Stimulated activated CD4-positive, alpha-beta T cell treated with anti-CD3 and anti-CD28 coated beads, Interleukin-2, amount 100 ng/mL, for 24 hours (primary cell): ENCODE results near the gene CPSF6.
"Not testable (repeated sequence)": the region's sequence is repeated elsewhere in the genome, so short reads cannot be mapped to it uniquely, and the experiment has no call there.

Experiments
- DNase-seq, 2 donors: peaks; one replicate each; pipeline ENCODE4 v3.0.0-alpha.2; 2020

CPSF6 gene, protein sequence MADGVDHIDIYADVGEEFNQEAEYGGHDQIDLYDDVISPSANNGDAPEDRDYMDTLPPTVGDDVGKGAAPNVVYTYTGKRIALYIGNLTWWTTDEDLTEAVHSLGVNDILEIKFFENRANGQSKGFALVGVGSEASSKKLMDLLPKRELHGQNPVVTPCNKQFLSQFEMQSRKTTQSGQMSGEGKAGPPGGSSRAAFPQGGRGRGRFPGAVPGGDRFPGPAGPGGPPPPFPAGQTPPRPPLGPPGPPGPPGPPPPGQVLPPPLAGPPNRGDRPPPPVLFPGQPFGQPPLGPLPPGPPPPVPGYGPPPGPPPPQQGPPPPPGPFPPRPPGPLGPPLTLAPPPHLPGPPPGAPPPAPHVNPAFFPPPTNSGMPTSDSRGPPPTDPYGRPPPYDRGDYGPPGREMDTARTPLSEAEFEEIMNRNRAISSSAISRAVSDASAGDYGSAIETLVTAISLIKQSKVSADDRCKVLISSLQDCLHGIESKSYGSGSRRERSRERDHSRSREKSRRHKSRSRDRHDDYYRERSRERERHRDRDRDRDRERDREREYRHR

GRCh38 chr12:69239352-69239921, at the start of gene CPSF6:
CPSF6 (plus strand) TSS chr12:69239569; CDS start chr12:69239647, 78 bp downstream.
- DNase-seq, result peak; percentile 97 to 98

DNA sequence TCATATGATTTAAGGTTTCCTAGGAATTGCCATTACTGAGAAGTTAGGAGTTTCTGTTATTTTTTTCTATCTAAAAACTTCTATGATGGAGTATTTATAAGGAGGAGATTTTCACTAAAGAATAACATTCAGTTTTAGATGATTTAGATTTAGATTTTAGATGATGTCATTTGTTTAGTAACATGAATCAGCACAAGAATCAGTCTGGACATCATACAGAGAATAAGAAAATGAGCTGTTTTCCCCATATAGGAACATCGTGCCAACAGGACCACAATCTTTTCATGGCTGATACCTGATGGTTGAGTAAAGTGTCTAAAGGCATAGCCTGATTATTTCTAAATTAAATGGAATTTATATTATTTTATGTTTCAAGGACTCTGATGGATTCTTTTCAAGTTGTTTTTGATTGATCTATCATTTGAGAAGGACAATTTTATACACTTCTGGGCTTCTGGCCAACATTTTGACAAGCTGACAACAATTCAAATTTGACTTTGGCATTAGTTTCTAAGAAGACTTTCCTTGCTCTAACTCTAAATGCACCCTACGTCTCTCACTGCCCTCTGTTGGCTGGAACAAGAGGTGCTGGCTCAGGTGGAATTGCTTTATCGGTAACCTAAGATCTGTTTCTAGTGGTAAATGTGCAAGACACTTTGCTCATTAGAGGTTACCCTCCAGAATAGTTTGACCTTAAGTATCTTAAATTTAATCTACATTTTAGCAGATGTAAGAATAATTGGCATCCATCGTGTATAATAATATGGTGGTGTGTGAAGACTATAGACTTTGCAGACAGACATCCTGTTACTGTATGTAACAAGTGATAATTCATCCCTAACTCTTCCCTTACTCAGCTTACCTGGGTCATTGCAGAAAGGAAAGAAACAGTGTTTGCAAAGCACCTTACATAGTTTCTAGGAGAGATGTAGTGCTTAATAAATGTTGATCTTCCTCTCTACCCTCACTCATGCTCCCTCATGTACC, 42.8 kb upstream of the CPSF6 start:
- DNase-seq, result no peak

- not testable (repeated sequence) for DNase-seq
Measured at GRCh38 chr12:69199976-69200375, 39.4 kb upstream of the CPSF6 start.

DNA sequence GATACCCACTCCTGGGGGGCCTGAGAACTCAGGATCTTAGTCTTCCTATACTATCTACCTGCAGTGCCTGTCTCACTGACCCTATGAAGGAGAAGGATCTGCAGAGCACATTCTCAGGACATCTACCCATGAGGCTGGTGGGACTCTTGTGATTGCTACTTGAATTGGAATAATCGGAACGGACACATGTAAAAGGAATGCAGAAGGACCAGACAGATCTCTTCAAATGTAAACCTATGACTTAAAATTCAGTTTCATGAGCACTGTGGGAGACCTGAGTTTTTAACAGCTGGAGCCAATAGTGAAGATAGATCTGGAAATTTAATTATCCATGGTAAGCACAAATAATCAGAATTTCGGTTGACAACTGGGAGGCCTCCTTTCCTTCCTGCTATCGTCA, 35.2 kb upstream of the CPSF6 start:
- no peak for DNase-seq

- no peak for DNase-seq
Measured at GRCh38 chr12:69210661-69211060, 28.7 kb upstream of the CPSF6 start.

- no peak for DNase-seq
Measured at GRCh38 chr12:69211160-69211559, 28.2 kb upstream of the CPSF6 start.

GRCh38 chr12:69214169-69214568, 25.2 kb upstream of the CPSF6 start:
- DNase-seq, result no peak

DNA sequence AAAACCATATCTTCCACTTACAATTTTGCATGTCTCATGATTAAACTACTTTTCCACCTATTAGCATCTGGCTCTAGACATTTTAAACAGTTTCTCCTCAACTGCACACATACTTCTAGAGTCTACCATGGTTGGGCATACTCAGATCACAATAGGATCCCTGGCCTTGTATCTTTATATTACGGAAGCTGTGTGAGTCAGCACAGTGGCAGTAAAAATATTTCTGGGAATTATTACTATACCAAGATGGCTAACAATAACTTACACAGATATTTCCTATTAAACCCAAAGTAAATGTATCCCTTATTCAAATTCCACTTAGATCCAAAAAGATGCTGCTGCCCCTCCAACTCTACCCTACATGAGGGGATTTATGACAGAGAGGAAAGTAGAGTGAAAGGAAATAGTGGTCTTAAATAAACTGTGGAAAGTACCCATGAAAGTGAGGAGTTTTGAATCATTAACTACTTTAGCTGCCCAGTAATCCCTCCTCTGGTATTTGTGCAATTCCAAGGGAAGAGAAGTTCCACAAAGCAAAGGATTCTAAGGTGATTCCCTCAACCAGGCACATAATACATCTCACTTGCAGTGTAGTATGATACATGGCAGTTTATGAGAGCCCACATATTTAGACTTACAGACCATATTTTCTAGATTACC, 14.0 kb upstream of the CPSF6 start:
- DNase-seq, result no peak

DNA sequence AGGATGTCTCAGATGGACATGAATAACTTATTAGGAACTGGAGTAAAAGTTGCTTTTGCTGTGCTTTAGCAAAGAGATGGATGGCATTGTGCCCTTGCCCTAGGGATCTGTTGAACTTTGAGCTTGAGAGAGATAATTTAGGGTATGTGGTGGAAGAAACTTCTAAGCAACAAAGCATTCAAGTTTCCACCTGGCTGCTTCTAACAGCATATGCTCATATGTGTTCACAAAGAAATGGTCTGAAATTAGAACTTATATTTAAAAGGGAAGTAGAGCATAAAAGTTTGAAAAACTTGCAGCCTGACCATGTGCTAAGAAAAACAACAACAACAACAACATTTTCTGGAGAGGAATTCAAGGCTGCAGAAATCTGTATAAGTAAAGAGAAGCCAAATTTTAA, 7.9 kb upstream of the CPSF6 start:
- DNase-seq, result no peak

- DNase-seq, result no peak
Measured at GRCh38 chr12:69238589-69239351, 599 bp upstream of the CPSF6 start.

- DNase-seq, result peak; percentile 54 to 55
Measured at GRCh38 chr12:69239922-69240630, 707 bp downstream of the CPSF6 start.

- DNase-seq, result peak; percentile 35 to 38
Measured at GRCh38 chr12:69240631-69240995, 1.2 kb downstream of the CPSF6 start.

GRCh38 chr12:69241438-69242092, 2.2 kb downstream of the CPSF6 start:
- no peak for DNase-seq

DNA sequence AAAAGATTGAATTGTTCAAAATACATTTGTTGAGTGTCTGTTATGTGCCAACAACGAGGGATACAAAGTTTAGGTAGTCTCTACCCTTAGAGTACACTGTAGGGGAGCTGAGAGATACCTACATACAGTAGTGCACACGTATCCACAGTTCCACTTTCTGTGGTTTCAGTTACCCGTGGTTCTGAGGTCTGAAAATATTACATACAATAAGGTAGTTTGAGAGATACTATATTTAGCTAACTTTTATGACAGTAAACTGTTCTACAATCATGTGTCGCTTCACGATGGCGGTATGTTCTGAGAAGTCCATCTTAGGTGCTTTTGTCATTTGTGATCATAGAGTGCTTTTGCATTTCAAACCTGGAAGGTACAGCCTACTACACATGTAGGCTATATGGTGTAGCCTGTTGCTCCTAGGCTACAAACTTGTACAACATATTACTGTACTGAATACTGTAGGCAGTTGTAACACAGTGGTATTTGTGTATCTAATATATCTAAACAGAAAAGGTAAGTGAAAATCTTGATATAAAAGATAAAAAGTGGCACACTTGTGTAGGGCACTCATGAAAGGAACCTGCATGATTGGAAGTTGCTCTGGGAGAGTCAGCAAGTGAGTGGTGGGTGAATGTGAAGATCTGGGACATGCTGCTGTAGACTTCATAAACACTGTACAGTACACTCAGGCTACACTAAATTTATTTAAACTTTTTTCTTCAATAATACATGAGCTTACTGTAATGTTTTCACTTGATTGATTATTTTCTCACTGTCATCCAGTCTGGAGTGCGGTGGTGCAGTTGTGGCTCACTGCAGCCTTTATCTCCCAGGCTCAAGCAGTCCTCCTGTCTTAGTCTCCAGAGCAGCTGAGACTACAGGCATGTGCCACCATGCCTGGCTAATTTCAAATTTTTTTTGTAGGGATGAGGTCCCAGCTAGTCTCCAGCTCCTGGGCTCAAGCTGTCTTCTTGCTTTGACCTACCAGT, 4.0 kb downstream of the CPSF6 start:
- no peak for DNase-seq

- no peak for DNase-seq
Measured at GRCh38 chr12:69247268-69248018, 8.1 kb downstream of the CPSF6 start.

- no peak for DNase-seq
Measured at GRCh38 chr12:69252033-69252432, 12.7 kb downstream of the CPSF6 start.

GRCh38 chr12:69254046-69254445, 14.7 kb downstream of the CPSF6 start:
- no peak for DNase-seq

GRCh38 chr12:69254862-69255261, 15.5 kb downstream of the CPSF6 start:
- no peak for DNase-seq
